Measurements from ENCODE around the gene CD300H. TPM values are rescaled to one million over a fixed set of nuclear protein-coding genes. Genes with fewer than 3 reads are reported as not detected.

CD300H gene
- total RNA-seq, result 1 to 10 TPM in 1 of 6 experiments, not detected in 5; 1.2 TPM
- long read RNA-seq, result 0 reads

GRCh38 chr17:74567397-74567796 lies at the start of gene CD300H:
Gene CD300H (minus strand): TSS chr17:74567509.
- no peaks in the 10 kb centered on the region for H3K27me3 ChIP-seq
- intact Hi-C loops (cut with DNase I), result no loop called here
- TF ChIP-seq POLR2A (IDR thresholded peaks at IDR 0.05), result no peak
- no peak for TF ChIP-seq CTCF (IDR thresholded peaks at IDR 0.05)
- no peaks in the 10 kb centered on the region for H3K9me3 ChIP-seq
- H3K4me3 ChIP-seq, result no peak within 1 kb of the TSS
- DNase-seq (no peak), ATAC-seq (peak; percentile 29 to 60 (median 42))
- no peak within 1 kb of the TSS for H3K27ac ChIP-seq
- no peaks in the 10 kb centered on the region for H3K36me3 ChIP-seq
- 38% methylated on average over 1 of the region's 2 CpGs for WGBS (ENCODE audit: insufficient coverage, low coverage, low lambda C conversion rate, missing lambda C conversion rate)
- H3K4me1 ChIP-seq, result no peaks in the 10 kb centered on the region

- 82% methylated on average over 4 of the region's 7 CpGs for WGBS (ENCODE audit: insufficient coverage, low coverage, low lambda C conversion rate, missing lambda C conversion rate)
- TF ChIP-seq CTCF (IDR thresholded peaks at IDR 0.05), result no peak
- H3K4me1 ChIP-seq, result no peaks in the 10 kb centered on the region
- ATAC-seq (no peak), DNase-seq (no peak)
- H3K9me3 ChIP-seq, result no peaks in the 10 kb centered on the region
- no peaks in the 10 kb centered on the region for H3K36me3 ChIP-seq
- H3K27ac ChIP-seq, result no peak overlapping the region
- intact Hi-C loops (cut with DNase I), result no loop called here
- H3K27me3 ChIP-seq, result no peaks in the 10 kb centered on the region
- no peak overlapping the region for H3K4me3 ChIP-seq
These were observed 49.4 kb upstream of the CD300H start for GRCh38 chr17:74616696-74617095.

GRCh38 chr17:74612046-74612445 lies 44.7 kb upstream of the CD300H start:
- Histone ChIP-seq H3K27ac (no peak overlapping the region), H3K4me3 (no peak overlapping the region), H3K4me1 (no peaks in the 10 kb centered on the region), H3K9me3 (no peaks in the 10 kb centered on the region), H3K36me3 (no peaks in the 10 kb centered on the region), H3K27me3 (no peaks in the 10 kb centered on the region)
- no peak for ATAC-seq
- WGBS (ENCODE audit: insufficient coverage, low coverage, low lambda C conversion rate, missing lambda C conversion rate), result 80% methylated on average over 4 of the region's 6 CpGs
- DNase-seq, result no peak
- TF ChIP-seq POLR2A (IDR thresholded peaks at IDR 0.05) (no peak), CTCF (IDR thresholded peaks at IDR 0.05) (no peak)
- intact Hi-C loops (cut with DNase I), result no loop called here

- Histone ChIP-seq H3K9me3 (no peaks in the 10 kb centered on the region), H3K27ac (no peak overlapping the region), H3K36me3 (no peaks in the 10 kb centered on the region), H3K4me1 (no peaks in the 10 kb centered on the region), H3K27me3 (no peaks in the 10 kb centered on the region), H3K4me3 (no peak overlapping the region)
- WGBS (ENCODE audit: insufficient coverage, low coverage, low lambda C conversion rate, missing lambda C conversion rate), result 30% methylated on average over 2 of the region's 2 CpGs
- no peak for ATAC-seq
- DNase-seq, result no peak
- intact Hi-C loops (cut with DNase I), result no loop called here
- no peak for TF ChIP-seq POLR2A (IDR thresholded peaks at IDR 0.05)
- no peak for TF ChIP-seq CTCF (IDR thresholded peaks at IDR 0.05)
These were observed 42.8 kb upstream of the CD300H start for GRCh38 chr17:74610108-74610507.

- Histone ChIP-seq H3K4me1 (no peaks in the 10 kb centered on the region), H3K27me3 (no peaks in the 10 kb centered on the region), H3K36me3 (no peaks in the 10 kb centered on the region), H3K9me3 (no peaks in the 10 kb centered on the region), H3K27ac (no peak overlapping the region), H3K4me3 (no peak overlapping the region)
- intact Hi-C loops (cut with DNase I), result no loop called here
- WGBS (ENCODE audit: insufficient coverage, low coverage, low lambda C conversion rate, missing lambda C conversion rate), result no CpG with 5 or more reads among the region's 3 CpGs
- TF ChIP-seq CTCF (IDR thresholded peaks at IDR 0.05), result no peak
- no peak for TF ChIP-seq POLR2A (IDR thresholded peaks at IDR 0.05)
- DNase-seq (no peak), ATAC-seq (no peak)
These were observed 41.2 kb upstream of the CD300H start for GRCh38 chr17:74608511-74608910.
